NCI-H510A (cell line): ENCODE measurements around the gene OR2AP1.
"Not testable (repeated sequence)": the region's sequence is repeated elsewhere in the genome, so short reads cannot be mapped to it uniquely, and the experiment has no call there.

ENCODE experiments used
- DNase-seq: peaks from one replicate; lab custom pipeline; 2025; lab: John Stamatoyannopoulos, UW

The OR2AP1 gene

DNA sequence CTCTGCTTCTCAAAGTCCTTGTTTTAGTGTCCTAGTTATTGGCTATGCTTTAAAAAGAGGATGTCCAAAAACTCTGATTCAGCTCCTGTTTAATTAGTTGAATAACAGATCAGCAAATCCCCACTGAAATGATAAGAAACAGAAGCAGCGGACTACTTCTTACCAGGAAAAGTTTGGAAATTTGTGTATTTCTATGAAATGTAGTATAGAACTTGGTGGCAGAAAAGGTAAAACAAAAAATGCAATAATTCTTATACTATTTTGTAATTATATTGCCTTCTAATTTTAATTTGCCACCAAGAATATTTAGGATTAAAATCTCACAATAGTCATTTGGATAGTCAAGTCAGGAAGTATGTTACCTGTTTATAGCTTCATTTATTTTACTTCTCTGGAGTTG, at the start of gene OR2AP1:
TSS of gene OR2AP1 (plus strand) at position 301 of the 400 bp plus-strand sequence. CDS start 1,947 bp downstream, outside the sequence.
- DNase-seq: no peak

- not testable (repeated sequence) for DNase-seq
Observed at GRCh38 chr12:55548235-55548634, 24.0 kb upstream of the OR2AP1 start.

DNA sequence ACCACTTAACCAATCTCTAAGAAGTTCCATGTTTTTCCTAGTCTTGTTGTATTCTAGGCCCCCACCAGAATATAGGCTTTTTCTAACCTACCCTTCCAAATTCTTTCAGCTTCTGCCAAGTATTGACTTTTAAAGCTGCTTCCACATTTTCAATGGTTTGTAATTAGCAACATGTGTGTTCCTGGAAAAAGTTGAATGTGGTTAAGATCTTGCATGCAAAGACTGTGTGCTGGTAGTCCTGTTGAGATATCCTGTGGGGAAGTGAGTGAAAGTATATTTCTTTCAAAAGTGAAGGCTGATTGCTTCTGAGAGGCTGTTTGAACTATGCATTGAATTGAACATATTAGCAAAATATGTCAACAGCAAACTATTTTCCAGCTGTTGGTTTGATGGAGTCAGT, 23.5 kb upstream of the OR2AP1 start:
- no peak for DNase-seq

GRCh38 chr12:55549302-55549701, 23.0 kb upstream of the OR2AP1 start, which contains the start of gene OR6C4:
Gene OR6C4 (plus strand): TSS chr12:55549602. CDS start chr12:55551227, 1,625 bp downstream.
- DNase-seq: no peak

GRCh38 chr12:55554296-55554695, 18.0 kb upstream of the OR2AP1 start:
- DNase-seq: no peak

- DNase-seq: not testable (repeated sequence)
Observed at GRCh38 chr12:55570060-55570459, 2.2 kb upstream of the OR2AP1 start.

DNA sequence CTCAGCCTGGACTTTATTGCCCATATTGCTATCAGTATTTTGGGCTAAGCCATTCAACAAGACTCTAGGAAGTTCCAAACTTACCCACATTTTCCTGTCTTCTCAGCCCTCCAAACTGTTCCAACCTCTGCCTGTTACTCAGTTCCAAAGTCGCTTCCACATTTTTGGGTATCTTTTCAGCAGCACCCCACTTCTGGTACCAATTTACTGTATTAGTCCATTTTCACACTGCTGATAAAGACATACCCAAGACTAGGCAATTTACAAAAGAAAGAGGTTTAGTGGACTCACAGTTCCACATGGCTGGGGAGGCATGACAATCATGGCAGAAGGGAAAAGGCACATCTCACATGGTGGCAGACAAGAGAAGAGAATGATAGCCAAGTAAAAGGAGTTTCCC, 1.6 kb upstream of the OR2AP1 start:
- not testable (repeated sequence) for DNase-seq

GRCh38 chr12:55582066-55582465, 9.8 kb downstream of the OR2AP1 start:
- DNase-seq: no peak

GRCh38 chr12:55585817-55586216, 13.5 kb downstream of the OR2AP1 start:
- no peak for DNase-seq

- not testable (repeated sequence) for DNase-seq
Observed at GRCh38 chr12:55590152-55590551, 17.9 kb downstream of the OR2AP1 start.

GRCh38 chr12:55607821-55608594, 35.7 kb downstream of the OR2AP1 start:
- DNase-seq: no peak

DNA sequence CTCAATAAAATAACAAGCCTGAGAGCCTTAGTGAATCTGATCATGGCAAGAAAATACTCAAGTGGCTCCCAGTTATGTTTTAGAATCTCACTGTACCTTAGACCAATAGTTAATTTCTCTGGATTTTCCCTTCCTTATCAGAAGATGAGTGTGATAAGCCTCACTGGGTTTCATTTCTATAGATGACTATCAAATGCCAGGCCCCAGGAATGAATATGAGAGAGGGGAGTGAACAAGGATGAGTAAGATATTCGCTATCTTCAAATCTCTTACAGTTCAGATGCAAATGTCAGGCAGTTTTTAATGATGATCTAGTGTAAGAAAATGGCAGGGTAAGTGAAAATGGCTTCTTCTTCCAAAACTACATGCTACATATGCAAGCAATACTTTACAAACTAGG, 38.3 kb downstream of the OR2AP1 start:
- DNase-seq: no peak

- DNase-seq: no peak
Observed at GRCh38 chr12:55612646-55613045, 40.4 kb downstream of the OR2AP1 start.

- DNase-seq: no peak
Observed at GRCh38 chr12:55614764-55615163, 42.5 kb downstream of the OR2AP1 start.

GRCh38 chr12:55619354-55620138, 47.3 kb downstream of the OR2AP1 start:
- peak; percentile 61 for DNase-seq

GRCh38 chr12:55624056-55624455, 51.8 kb downstream of the OR2AP1 start:
- DNase-seq: no peak
